HEK293 (cell line): ENCODE results near the gene KLK5.

ENCODE experiments used
- CTCF ChIA-PET: fragments of 350-600 bp; formaldehyde crosslinking; extraction: SDS; loops from one replicate; lab custom pipeline; 2021; ENCODE audit warnings: antibody characterized with exemption; lab: Yijun Ruan, JAX
- POLR2A ChIA-PET: fragments of 300-600 bp; formaldehyde crosslinking; extraction: SDS; loops from one replicate; lab custom pipeline; 2020; ENCODE audit warnings: antibody characterized with exemption, inconsistent platforms; lab: Yijun Ruan, JAX
- H3K27ac ChIP-seq: fragments of 200-500 bp; sonication (Bioruptor generic); 2 replicates; pipeline ENCODE4 v1.5.1; 2014; ENCODE audit warnings: low read depth, low read length, control low read depth, inconsistent platforms; ENCODE audit errors: extremely low read depth
- H3K36me3 ChIP-seq, 2 experiments: fragments of 200-500 bp in 1 of 2; sonication (Bioruptor generic) in 1 of 2; 1 replicate in 1 of 2; 2 replicates in 1 of 2; pipeline ENCODE4 v1.5.1; 2014 to 2017; ENCODE audit warnings: inconsistent platforms in 2 of 2, low read length in 2 of 2; ENCODE audit not compliant: control insufficient read depth in 2 of 2, insufficient read depth in 1 of 2
- H3K4me1 ChIP-seq: fragments of 200-500 bp; sonication (Bioruptor generic); 2 replicates; pipeline ENCODE4 v1.5.1; 2014; ENCODE audit warnings: mild to moderate bottlenecking, low read length, inconsistent platforms; ENCODE audit not compliant: control insufficient read depth, insufficient read depth
- H3K4me3 ChIP-seq: 2 replicates; pipeline ENCODE4 v1.5.1; 2011; ENCODE audit warnings: low read depth, mild to moderate bottlenecking, control low read depth, low read length, moderate library complexity
- H3K9me3 ChIP-seq: fragments of 200-500 bp; sonication (Bioruptor generic); 2 replicates; pipeline ENCODE4 v1.5.1; 2014; ENCODE audit warnings: low read depth, low read length, inconsistent platforms; ENCODE audit not compliant: control insufficient read depth, insufficient read depth
- BCL11A ChIP-seq: fragments of 450-650 bp; formaldehyde crosslinking; IDR thresholded peaks from 2 replicates; pipeline ENCODE4 v1.5.1; 2016; ENCODE audit warnings: low read depth, missing biosample characterization, missing genetic modification characterization
- CTCF ChIP-seq: fragments of 450-650 bp; formaldehyde crosslinking; IDR thresholded peaks from 2 replicates; pipeline ENCODE4 v1.5.1; 2016; ENCODE audit warnings: missing biosample characterization, missing genetic modification characterization
- GLI2 ChIP-seq: fragments of 450-650 bp; formaldehyde crosslinking; IDR thresholded peaks from 2 replicates; pipeline ENCODE4; 2017; ENCODE audit warnings: missing biosample characterization, missing genetic modification characterization, low read depth, borderline replicate concordance
- KLF17 ChIP-seq: fragments of 450-650 bp; formaldehyde crosslinking; IDR thresholded peaks from 2 replicates; pipeline ENCODE4 v1.5.1; 2016; ENCODE audit warnings: missing biosample characterization, missing genetic modification characterization
- PRDM1 ChIP-seq: fragments of 450-650 bp; formaldehyde crosslinking; IDR thresholded peaks from 2 replicates; pipeline ENCODE4; 2016; ENCODE audit warnings: missing biosample characterization, missing genetic modification characterization
- YY2 ChIP-seq: fragments of 450-650 bp; formaldehyde crosslinking; IDR thresholded peaks from 2 replicates; pipeline ENCODE4 v1.5.1; 2016; ENCODE audit warnings: missing biosample characterization, missing genetic modification characterization
- ZBTB17 ChIP-seq: fragments of 450-650 bp; formaldehyde crosslinking; IDR thresholded peaks from 2 replicates; pipeline ENCODE4 v1.5.1; 2016; ENCODE audit warnings: missing biosample characterization, missing genetic modification characterization
- ZBTB49 ChIP-seq: fragments of 450-650 bp; formaldehyde crosslinking; IDR thresholded peaks from 2 replicates; pipeline ENCODE4 v1.5.1; 2016; ENCODE audit warnings: missing biosample characterization, missing genetic modification characterization, low read depth
- ZBTB7A ChIP-seq: fragments of 450-650 bp; formaldehyde crosslinking; IDR thresholded peaks from 2 replicates; pipeline ENCODE4 v1.5.1; 2016; ENCODE audit warnings: low read depth, missing biosample characterization, missing genetic modification characterization
- ZFHX2 ChIP-seq: fragments of 450-650 bp; formaldehyde crosslinking; conservative IDR thresholded peaks from 2 replicates; pipeline ENCODE4 v1.5.1; 2016; ENCODE audit warnings: missing biosample characterization, missing genetic modification characterization
- ZFP3 ChIP-seq: fragments of 450-650 bp; formaldehyde crosslinking; IDR thresholded peaks from 2 replicates; pipeline ENCODE4 v1.5.1; 2016; ENCODE audit warnings: low read depth, missing biosample characterization, missing genetic modification characterization
- ZNF184 ChIP-seq: fragments of 450-650 bp; IDR thresholded peaks from 2 replicates; pipeline ENCODE4 v1.5.1; 2018; ENCODE audit warnings: missing biosample characterization, mild to moderate bottlenecking, missing genetic modification characterization
- ZNF274 ChIP-seq, 2 experiments: fragments of 200-500 bp in 1 of 2; fragments of 450-650 bp in 1 of 2; sonication (Bioruptor generic) in 1 of 2; formaldehyde crosslinking in 1 of 2; IDR thresholded peaks; 2 replicates each; pipeline versions ENCODE4 v1.5.1 to v1.6.1; 2014 to 2016; ENCODE audit warnings: borderline replicate concordance in 1 of 2, inconsistent platforms in 1 of 2, low read length in 1 of 2, missing biosample characterization in 1 of 2, missing genetic modification characterization in 1 of 2
- ZNF302 ChIP-seq: fragments of 450-650 bp; formaldehyde crosslinking; IDR thresholded peaks from 2 replicates; pipeline ENCODE4 v1.5.1; 2016; ENCODE audit warnings: missing biosample characterization, missing genetic modification characterization, low read depth
- ZNF341 ChIP-seq: fragments of 450-650 bp; formaldehyde crosslinking; IDR thresholded peaks from 2 replicates; pipeline ENCODE4; 2016; ENCODE audit warnings: low read depth, missing biosample characterization, missing genetic modification characterization
- ZNF354C ChIP-seq: fragments of 450-650 bp; formaldehyde crosslinking; IDR thresholded peaks from 2 replicates; pipeline ENCODE4 v1.5.1; 2016; ENCODE audit warnings: missing biosample characterization, missing genetic modification characterization, low read depth, borderline replicate concordance
- ZNF560 ChIP-seq: fragments of 450-650 bp; formaldehyde crosslinking; IDR thresholded peaks from 2 replicates; pipeline ENCODE4 v1.5.1; 2017; ENCODE audit warnings: missing biosample characterization, missing genetic modification characterization, borderline replicate concordance
- ZNF664 ChIP-seq: fragments of 450-650 bp; formaldehyde crosslinking; IDR thresholded peaks from 2 replicates; pipeline ENCODE4 v1.5.1; 2016; ENCODE audit warnings: missing biosample characterization, missing genetic modification characterization
- ZNF776 ChIP-seq: fragments of 450-650 bp; formaldehyde crosslinking; IDR thresholded peaks from 2 replicates; pipeline ENCODE4 v1.5.0; 2017; ENCODE audit warnings: missing biosample characterization, missing genetic modification characterization, borderline replicate concordance
- ZNF785 ChIP-seq: fragments of 450-650 bp; formaldehyde crosslinking; IDR thresholded peaks from 2 replicates; pipeline ENCODE4 v1.5.1; 2016; ENCODE audit warnings: missing biosample characterization, missing genetic modification characterization
- TF ChIP-seq, protein P1 (sequence below): fragments of 450-650 bp; formaldehyde crosslinking; IDR thresholded peaks from 2 replicates; pipeline ENCODE4 v1.5.1; 2017; ENCODE audit warnings: missing biosample characterization, missing genetic modification characterization
- TF ChIP-seq, protein P2 (sequence below): fragments of 450-650 bp; formaldehyde crosslinking; IDR thresholded peaks from 2 replicates; pipeline ENCODE4 v1.5.1; 2016; ENCODE audit warnings: missing biosample characterization, missing genetic modification characterization
- TF ChIP-seq, protein P3 (sequence below): fragments of 450-650 bp; IDR thresholded peaks from 2 replicates; pipeline ENCODE4 v1.5.1; 2018; ENCODE audit warnings: missing biosample characterization, mild to moderate bottlenecking, missing genetic modification characterization
- TF ChIP-seq, protein P4 (sequence below): fragments of 450-650 bp; formaldehyde crosslinking; IDR thresholded peaks from 2 replicates; pipeline ENCODE4 v1.5.1; 2016; ENCODE audit warnings: missing biosample characterization, missing genetic modification characterization

The KLK5 gene

GRCh38 chr19:50924586-50924985 lies 28.3 kb downstream of the KLK5 start (continued):
- TF ChIP-seq ZNF341 (tag by site-specific recombination), result no peak
- TF ChIP-seq YY2 (tag by site-specific recombination), result no peak
- TF ChIP-seq ZFHX2 (tag by site-specific recombination), result no peak
- no peak for TF ChIP-seq KLF17 (tag by site-specific recombination)
- TF ChIP-seq, protein P1, sequence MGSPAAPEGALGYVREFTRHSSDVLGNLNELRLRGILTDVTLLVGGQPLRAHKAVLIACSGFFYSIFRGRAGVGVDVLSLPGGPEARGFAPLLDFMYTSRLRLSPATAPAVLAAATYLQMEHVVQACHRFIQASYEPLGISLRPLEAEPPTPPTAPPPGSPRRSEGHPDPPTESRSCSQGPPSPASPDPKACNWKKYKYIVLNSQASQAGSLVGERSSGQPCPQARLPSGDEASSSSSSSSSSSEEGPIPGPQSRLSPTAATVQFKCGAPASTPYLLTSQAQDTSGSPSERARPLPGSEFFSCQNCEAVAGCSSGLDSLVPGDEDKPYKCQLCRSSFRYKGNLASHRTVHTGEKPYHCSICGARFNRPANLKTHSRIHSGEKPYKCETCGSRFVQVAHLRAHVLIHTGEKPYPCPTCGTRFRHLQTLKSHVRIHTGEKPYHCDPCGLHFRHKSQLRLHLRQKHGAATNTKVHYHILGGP, result no peak
- TF ChIP-seq ZBTB17 (tag by site-specific recombination), result no peak
- TF ChIP-seq ZBTB49 (tag by site-specific recombination), result no peak
- no peak for TF ChIP-seq ZNF664 (tag by site-specific recombination)
- TF ChIP-seq ZNF184 (tag by site-specific recombination), result no peak
- TF ChIP-seq, all 188 proteins: peak for 0

DNA sequence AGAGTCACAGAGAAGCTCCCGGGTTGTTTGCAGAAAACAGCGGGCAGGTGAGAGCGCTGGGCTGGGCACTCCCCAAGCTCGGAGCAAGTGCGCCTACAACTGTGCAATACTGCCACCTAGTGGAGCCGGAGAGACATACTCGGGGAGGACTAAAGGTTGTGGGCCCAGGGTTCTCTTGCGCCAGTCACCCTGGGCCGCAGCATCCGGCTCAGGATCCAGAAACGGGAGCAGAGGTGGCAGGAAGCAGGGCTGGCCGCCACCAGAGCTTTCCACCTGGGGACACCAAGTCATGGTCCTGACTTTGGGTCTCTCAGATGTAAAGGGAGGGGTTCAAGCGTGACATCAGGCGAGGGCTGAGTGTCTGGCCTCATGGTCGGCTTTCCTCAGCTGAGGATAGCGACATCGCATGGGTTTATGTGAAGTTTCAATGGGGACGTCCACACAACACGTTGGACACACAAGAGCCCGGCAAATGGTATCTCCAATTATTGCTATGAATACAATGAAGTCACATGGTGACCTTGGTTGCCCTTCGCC lies 30.5 kb downstream of the KLK5 start:
- ChIA-PET POLR2A (interaction anchor here (0.5 to 1.8 kb wide), 4 partner anchors 38 to 198 kb away, joined by 3 to 31 read pairs (median 12); no protein-coding TSS in a partner anchor), CTCF (interaction anchor here (0.6 to 5.2 kb wide), 59 partner anchors 9 to 565 kb away, joined by 3 to 79 read pairs (median 5); partner anchors contain the start of genes ACP4, KLK1, KLK15 and KLK4)
- Histone ChIP-seq H3K9me3 (no peaks in the 10 kb centered on the region), H3K4me3 (no peak overlapping the region), H3K27ac (no peak overlapping the region), H3K36me3 (no peaks in the 10 kb centered on the region), H3K4me1 (peaks cover 3% of the 10 kb centered on the region)
- TF ChIP-seq, protein P2, sequence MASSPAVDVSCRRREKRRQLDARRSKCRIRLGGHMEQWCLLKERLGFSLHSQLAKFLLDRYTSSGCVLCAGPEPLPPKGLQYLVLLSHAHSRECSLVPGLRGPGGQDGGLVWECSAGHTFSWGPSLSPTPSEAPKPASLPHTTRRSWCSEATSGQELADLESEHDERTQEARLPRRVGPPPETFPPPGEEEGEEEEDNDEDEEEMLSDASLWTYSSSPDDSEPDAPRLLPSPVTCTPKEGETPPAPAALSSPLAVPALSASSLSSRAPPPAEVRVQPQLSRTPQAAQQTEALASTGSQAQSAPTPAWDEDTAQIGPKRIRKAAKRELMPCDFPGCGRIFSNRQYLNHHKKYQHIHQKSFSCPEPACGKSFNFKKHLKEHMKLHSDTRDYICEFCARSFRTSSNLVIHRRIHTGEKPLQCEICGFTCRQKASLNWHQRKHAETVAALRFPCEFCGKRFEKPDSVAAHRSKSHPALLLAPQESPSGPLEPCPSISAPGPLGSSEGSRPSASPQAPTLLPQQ (tag by site-specific recombination), result peak; percentile 98
- TF ChIP-seq, protein P3, sequence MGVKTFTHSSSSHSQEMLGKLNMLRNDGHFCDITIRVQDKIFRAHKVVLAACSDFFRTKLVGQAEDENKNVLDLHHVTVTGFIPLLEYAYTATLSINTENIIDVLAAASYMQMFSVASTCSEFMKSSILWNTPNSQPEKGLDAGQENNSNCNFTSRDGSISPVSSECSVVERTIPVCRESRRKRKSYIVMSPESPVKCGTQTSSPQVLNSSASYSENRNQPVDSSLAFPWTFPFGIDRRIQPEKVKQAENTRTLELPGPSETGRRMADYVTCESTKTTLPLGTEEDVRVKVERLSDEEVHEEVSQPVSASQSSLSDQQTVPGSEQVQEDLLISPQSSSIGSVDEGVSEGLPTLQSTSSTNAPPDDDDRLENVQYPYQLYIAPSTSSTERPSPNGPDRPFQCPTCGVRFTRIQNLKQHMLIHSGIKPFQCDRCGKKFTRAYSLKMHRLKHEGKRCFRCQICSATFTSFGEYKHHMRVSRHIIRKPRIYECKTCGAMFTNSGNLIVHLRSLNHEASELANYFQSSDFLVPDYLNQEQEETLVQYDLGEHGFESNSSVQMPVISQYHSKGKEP, result no peak
- no peak for TF ChIP-seq ZNF274 (IDR thresholded peaks at IDR 0.05; ENCODE audit: low read length)
- no peak for TF ChIP-seq ZNF274 (tag by site-specific recombination; IDR thresholded peaks at IDR 0.05; ENCODE audit: borderline replicate concordance)
- no peak for TF ChIP-seq GLI2
- TF ChIP-seq ZNF785 (tag by site-specific recombination), result no peak
- TF ChIP-seq BCL11A (tag by site-specific recombination), result no peak
- TF ChIP-seq ZBTB17 (tag by site-specific recombination), result peak; percentile 12; the same call in 1 of the 2 replicates
- no peak for TF ChIP-seq ZNF302 (tag by site-specific recombination)
- no peak for TF ChIP-seq ZFP3
- TF ChIP-seq PRDM1, result no peak
- peak; percentile 84 for TF ChIP-seq CTCF (tag by site-specific recombination)
- no peak for TF ChIP-seq ZBTB7A
- TF ChIP-seq, protein P4, sequence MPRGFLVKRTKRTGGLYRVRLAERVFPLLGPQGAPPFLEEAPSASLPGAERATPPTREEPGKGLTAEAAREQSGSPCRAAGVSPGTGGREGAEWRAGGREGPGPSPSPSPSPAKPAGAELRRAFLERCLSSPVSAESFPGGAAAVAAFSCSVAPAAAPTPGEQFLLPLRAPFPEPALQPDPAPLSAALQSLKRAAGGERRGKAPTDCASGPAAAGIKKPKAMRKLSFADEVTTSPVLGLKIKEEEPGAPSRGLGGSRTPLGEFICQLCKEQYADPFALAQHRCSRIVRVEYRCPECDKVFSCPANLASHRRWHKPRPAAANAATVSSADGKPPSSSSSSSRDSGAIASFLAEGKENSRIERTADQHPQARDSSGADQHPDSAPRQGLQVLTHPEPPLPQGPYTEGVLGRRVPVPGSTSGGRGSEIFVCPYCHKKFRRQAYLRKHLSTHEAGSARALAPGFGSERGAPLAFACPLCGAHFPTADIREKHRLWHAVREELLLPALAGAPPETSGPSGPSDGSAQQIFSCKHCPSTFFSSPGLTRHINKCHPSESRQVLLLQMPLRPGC (tag by site-specific recombination), result no peak
- TF ChIP-seq ZNF776 (tag by site-specific recombination), result no peak
- no peak for TF ChIP-seq ZNF560
- no peak for TF ChIP-seq ZNF354C
